Left renal cortex interstitium (tissue), 4 donors: ENCODE measurements around the gene NTRK2. TPM values are rescaled to one million over a fixed set of nuclear protein-coding genes. Genes with fewer than 3 reads are reported as not detected.

Experiments used
- DNase-seq, 4 donors: peaks; one replicate each; pipeline ENCODE4 v3.0.0-alpha.2; 2013; ENCODE audit warnings: low read depth in 4 of 4, low spot score in 2 of 4, missing footprints in 1 of 4
- polyA plus RNA-seq, 4 donors: library from polyadenylated mRNA; unstranded; fragments of 120-200 nt; gene quantifications; one replicate each; pipeline ENCODE4 v1.2.1, GENCODE V29; 2013; ENCODE audit not compliant: insufficient read length in 4 of 4

NTRK2 gene
- 100 to 1,000 TPM; 101 to 113 (median 108) TPM for polyA plus RNA-seq

DNA sequence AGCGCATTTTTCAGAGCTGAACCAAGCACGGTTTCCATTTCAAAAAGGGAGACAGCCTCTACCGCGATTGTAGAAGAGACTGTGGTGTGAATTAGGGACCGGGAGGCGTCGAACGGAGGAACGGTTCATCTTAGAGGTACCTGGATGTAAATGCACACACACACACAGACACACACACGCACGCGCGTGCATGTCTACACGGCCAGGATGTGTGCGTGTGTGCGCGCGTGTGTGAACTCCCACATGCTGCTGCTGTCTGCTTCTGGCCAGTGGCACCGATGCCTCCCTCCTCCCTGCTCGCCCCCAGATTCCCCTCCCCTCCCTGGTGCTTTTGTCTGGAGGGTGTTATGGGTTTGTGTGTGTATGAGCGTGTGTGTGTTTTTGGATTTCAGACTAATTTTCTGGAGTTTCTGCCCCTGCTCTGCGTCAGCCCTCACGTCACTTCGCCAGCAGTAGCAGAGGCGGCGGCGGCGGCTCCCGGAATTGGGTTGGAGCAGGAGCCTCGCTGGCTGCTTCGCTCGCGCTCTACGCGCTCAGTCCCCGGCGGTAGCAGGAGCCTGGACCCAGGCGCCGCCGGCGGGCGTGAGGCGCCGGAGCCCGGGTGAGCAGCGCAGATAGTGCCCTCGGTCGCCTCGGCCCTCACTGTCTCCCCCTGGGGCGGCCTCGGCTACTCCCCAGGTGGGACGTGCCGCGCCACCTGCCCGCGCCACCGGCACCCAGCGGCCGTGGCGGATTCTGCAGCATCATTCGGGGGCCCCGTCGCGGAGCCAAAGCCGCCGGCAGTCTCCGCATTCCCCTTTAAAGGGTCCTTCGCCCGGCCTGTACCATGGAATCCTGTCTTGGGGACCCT lies at the start of gene NTRK2:
Gene NTRK2 (plus strand): TSS at position 442 of the 850 bp plus-strand sequence. CDS start 1,020 bp downstream, outside the sequence.
- peak in 3 of 4 donors; percentile 45 to 83 (median 62) for DNase-seq

DNA sequence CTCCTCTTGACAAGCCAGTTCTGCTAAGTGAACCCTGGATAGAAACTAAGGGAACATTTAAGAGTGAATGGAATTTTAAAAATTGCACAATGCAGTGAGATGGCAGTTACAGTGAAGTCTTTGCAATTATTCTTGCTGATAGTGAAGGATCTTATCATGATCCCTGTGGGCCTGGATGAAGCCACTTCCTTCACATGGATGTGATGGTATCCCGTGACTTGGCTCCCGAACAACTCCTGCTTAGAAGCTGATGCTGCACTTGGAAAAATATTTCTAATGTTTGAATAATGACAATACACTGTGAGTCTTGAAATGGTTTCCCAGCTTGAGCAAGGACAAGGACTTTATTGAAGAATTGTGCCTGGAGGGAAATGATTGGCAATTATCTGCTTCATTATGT lies 49.2 kb upstream of the NTRK2 start:
- no peak for DNase-seq

DNA sequence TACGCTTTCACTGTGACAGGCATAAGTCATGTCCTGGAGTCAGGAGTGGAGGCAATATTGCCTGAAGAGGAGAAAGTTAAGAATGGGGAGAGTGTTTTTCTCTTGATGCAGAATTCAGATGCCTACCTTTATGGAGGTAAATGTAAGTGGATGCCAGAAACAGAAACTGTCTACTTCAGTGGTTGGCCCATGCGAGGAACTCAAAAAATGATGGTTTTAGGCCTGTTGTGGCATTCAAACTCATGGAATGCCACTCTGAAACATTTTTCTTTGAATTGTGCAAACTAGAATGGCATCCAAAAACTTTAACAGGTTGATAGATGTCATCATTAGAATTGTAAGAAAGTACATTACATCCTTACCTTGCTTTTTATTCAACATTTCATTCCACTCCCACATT lies 47.7 kb upstream of the NTRK2 start:
- no peak for DNase-seq

DNA sequence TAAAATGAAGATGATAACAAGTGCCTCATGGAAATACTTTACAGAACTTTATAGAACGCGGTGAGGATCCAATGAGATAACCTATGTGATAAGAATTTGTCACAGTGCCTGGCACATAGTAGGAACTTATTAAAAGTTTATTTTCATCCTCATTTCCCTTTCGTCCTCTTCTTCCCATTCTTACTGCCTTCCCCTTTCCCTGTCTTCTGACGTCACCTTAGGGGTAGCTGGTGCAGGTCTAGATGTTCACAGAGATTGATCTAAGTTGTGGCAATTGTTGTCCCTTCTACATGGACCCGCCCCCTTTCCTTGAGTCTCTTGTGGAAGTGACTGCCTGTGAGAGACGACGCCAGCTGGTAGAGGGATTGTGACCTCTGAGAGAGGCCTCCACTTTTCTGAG lies 46.5 kb upstream of the NTRK2 start:
- DNase-seq = no peak

DNA sequence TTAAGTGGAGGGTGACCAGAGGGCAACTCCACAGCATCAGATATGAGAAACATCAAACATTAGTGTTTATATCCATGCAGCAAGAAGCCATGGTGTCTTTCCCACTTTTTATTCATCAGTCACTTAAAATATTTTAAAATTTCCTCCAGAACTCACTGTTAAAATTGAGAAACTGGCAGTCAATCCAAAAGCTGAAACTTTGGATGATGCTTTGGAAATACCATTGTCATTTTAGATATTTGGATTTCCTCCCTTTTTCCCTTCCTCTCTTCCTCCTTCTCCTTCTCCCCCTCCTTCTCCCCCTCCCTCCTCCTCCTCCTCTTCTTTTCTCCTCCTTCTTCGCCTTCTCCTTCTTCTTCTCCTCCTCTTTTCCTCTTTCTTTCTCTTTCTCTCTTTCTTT lies 33.1 kb upstream of the NTRK2 start:
- no peak for DNase-seq

DNA sequence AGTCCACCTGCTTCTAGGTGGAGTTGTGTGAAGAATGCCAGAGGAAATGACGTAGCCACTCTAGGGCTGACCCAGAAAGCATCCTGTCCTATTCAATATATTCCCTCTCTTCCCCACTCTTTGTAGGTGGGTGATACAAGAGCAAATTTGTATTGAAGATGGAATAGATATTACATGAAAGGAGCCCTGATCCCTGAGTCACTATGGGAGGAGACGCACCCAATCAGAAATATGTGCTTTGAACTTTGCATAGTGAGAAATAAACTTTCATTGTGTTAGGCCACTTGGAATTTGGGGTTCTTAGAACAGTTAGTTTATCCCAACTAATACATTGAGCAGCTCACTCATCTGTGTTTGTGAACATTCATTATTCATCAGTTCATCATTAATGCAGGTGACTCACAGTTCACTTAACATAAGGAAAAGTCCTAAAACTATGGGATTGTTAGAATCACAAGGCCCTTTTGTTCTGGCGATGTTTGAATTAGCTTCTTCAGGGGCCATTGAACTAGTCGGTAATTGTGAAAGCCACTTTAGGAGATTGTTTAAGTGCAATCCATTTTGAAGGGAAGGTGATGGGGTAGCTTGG lies 26.9 kb upstream of the NTRK2 start:
- no peak for DNase-seq

DNA sequence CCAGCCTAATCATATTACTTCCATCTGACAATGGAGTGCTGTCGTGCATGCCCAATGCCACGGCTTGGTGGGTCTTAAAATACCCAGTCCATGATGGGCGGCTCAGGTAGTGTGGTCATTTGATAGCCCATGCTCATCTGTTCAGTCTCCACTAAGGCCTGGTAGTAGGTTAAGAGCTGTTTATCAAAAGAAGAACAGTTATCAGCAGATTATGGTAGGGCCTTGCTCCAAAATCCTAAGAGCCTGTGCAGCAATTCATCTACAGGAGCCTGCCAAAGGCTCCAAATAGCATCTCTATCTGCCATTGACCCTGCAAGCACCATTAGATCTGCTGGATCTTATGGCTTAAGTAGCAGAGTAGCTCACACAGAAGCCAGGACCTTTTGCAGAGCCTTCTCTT lies 21.8 kb upstream of the NTRK2 start:
- no peak for DNase-seq

DNA sequence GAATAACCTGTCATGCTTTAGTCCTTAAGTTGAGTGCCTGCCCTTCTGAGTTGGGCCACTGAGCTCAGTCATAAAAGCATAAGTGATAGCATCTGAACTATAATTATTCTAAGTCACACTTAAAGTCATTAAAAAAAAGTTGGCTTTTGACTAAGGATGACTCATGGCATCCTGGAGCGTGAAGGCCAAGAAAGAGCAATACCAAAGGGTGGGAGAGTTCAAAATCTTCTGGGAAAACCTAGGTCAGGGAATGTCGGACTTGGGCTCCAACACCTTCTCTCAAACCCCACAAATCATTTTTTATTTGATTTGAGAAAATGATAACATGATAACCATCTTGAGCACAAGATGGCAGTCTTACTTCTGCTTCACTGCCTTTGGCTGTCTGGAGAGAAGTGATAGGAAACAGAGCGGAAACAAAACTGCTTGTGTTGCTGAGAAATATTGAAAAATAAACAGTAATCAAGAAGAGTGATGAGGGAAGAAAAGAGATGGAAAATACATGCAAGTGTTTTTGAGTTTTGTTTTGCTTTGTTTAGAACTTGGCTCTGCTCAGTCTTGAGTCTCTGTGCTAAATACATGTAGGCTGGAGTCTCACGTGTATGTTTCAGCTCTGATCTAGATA lies 16.9 kb upstream of the NTRK2 start:
- DNase-seq = no peak

DNA sequence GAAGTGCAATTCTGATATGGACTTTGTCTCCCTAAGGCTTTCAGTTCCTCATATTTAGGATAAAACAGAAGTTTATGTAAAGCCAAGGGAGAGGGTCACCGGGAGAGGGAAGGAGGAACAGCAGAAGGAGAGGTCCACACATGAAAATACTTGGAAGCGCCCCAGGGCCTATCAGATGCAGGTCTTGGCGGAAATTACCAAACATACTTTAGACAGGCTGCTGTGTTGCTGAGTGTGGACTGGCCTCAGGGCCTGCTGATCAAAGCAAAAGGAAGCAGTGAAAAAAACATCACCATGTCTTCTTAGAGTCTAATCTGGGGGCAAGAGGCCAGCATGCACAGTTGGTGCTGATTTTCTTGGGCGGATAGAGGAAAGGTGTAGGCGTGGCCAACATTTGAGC lies 14.1 kb upstream of the NTRK2 start:
- DNase-seq = no peak

DNA sequence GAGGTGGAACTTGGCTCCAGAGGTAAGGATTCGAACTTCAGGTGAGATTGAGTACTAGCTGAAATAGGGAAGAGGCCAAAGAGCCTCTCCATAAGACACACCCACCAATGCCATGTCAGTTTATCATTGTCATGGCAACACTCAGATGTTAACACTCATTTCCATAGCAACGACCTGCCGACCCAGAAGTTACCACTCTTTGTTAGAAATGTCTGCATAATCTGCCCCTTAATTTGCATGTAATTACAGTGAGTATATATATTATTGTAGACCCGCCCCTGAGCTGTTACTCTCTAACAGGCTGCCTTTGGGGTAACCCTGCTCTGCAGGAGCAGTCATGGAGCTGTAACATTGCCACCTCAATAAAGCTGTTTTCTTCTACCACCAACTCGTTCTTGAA lies 10.2 kb upstream of the NTRK2 start:
- no peak for DNase-seq

DNA sequence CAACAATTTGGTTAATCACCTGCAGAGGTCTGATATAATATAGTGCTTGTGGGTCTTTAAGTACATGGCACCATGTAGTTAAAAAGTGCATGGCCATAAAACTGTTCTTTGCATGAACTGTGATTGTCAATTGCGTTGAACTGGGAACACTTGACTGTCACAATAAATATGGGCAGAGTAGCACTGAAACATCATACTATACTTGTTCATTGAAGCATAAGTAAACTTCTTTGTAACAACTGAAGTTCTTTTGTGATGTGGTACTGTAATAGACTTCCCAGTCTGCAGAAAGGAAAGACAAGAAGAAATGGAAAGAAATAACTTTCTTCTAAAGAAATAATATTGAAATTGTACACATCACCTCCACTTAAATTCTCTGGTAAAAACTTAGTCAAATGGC lies 9.8 kb upstream of the NTRK2 start:
- DNase-seq = no peak

DNA sequence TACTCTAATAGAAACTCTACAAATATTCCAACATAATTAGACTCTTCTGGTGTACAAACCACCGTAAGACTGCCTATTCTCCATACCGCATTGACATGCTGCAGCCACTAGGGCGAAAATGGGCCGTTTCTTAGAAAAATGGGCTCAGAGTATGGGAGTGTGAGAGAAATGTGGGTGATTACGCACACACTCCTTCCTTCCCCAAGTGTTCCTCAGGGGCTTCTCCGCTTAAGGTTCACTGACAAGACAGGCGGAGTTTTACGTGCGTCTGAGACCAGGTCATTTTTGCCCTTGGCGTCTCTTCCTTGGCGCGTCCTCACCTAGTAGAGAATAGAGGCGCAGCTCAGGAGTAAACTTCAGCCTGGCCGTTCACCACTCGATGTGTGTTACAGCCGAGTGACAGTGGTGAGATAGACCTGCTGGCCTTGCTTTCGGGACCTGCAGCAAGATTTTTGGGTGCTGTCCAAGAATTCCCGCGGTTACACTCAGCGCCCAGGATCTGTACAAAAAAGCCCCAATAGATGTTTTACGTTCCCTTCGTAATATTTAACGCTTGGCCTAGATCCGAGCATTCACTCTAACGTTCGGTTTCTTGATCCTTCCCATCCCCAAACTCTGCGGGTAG lies 1.8 kb upstream of the NTRK2 start:
- peak in 3 of 4 donors; percentile 48 to 81 (median 67) for DNase-seq

DNA sequence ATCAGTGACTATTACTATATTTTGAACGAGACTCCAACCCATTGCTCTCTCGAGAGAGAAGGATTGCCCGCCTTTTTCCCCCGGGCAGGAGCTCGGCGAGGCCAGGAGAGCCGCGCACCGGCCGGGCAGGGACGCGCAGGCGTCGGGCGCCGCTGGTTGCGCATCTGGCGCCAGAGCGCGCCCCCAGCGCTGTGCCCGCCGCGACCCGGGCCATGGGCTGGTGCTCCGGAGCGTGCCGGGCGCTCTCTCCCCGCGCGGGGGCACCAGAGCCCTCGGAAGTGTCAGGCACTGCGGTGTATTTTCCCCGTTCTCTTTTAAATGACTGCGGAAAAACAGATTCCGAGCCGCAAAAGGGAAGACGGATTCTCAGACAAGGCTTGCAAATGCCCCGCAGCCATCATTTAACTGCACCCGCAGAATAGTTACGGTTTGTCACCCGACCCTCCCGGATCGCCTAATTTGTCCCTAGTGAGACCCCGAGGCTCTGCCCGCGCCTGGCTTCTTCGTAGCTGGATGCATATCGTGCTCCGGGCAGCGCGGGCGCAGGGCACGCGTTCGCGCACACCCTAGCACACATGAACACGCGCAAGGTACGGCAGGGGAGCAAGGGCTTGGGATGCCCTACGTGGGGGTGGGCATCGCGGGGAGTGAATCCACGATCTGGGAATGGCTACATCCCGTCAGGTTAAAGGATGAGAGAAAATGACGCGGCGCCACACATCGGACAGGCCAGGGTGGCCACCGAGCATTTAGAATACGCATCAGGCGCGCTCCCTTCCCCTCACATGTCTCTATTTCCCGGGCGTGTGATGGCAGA lies 1.1 kb upstream of the NTRK2 start:
- DNase-seq = peak in 3 of 4 donors; percentile 71 to 85 (median 82)

DNA sequence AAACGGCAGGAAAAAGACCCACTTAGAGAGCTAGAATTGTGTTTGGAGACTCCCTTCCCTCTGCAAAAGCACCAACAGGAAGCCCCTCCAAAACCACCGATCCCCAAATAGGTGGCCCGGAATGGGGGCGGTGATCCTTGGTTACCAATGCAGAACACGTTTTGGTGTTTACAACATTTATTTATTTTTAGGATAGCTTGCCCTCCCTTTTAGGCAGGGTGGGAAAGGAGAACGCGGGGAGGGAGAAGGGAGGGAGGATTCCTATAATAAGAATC lies 579 bp upstream of the NTRK2 start:
- DNase-seq = peak in 1 of 4 donors; percentile 28

DNA sequence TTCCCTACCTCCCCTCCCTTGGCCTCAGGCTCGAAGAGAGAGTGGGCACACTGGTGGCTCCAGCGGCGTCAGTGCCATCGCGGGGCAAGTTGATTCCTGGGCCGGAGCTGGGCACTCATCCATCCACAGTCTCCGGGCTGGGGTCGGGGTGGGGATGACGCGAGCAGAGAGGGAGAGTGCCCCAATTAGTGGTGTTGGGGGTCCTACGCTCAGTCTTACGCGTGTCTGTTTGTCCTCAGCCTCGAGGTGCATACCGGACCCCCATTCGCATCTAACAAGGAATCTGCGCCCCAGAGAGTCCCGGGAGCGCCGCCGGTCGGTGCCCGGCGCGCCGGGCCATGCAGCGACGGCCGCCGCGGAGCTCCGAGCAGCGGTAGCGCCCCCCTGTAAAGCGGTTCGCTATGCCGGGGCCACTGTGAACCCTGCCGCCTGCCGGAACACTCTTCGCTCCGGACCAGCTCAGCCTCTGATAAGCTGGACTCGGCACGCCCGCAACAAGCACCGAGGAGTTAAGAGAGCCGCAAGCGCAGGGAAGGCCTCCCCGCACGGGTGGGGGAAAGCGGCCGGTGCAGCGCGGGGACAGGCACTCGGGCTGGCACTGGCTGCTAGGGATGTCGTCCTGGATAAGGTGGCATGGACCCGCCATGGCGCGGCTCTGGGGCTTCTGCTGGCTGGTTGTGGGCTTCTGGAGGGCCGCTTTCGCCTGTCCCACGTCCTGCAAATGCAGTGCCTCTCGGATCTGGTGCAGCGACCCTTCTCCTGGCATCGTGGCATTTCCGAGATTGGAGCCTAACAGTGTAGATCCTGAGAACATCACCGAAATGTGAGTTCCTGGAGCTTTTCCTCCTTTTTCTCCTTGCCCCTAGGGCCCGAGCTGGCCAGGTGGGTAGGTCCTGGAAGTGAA lies 861 bp downstream of the NTRK2 start:
- peak in 1 of 4 donors; percentile 58 for DNase-seq

DNA sequence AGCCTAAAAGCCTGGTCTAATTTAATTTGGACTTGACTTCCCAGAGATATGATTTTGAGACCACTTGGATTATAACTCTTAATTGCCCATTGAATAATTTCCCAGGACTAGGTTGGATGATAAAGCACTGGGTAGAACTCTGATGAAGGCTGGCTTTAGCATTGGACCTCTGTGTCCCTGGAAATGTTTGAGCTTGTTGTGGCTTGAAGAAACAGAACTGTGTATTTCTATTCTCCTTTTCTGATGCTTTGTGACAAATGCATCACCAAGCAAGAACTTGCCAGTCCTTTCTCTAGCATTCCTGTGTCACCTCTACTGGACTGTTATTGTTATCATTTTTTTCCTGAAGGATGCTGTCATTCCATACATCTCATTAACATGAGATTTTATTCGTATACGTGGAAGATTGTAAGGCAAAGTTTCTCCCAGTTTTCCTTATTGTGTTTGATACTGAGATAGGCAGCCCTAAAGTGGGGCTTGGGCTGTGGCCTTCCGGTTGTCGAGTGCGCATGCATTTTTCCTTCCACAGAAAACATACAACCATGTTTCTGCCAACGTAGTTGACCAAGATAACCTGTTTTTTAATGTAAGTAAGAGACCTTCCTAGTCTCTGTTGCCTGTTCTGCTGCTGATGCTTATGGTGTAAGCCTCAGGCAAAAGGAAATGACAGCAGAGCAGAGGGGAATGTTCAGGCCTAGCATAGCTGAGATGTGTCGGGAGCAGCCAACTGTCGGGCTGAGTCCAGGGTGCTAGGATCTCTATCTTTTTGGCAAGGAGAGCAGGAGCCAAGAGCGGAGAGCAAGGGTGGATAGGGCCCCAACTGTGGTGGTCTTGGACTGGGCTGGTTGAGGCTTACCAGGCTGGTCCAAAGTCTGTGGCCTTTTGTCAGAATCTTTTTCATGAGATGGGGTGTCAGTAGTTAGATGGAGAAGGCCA lies 2.3 kb downstream of the NTRK2 start:
- DNase-seq = peak in 1 of 4 donors; percentile 75

DNA sequence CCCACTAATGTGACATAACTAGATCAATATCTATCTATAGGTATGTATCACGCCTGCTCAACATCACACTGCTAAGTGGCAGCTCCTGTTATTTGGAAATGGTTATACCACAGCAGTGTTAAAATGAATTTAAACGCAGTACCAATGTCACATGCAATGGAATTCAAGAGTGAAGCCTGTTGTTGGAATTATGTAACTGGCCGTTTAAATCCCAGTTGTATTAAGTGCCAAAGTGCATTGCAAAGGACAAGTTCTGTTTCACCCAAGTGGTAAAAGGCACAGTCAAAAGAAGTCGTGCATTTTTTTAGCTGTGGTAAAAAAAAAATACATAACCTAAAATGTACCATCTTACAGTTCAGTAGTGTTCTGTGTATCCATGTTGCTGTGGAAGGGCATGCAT lies 4.3 kb downstream of the NTRK2 start:
- DNase-seq = no peak

DNA sequence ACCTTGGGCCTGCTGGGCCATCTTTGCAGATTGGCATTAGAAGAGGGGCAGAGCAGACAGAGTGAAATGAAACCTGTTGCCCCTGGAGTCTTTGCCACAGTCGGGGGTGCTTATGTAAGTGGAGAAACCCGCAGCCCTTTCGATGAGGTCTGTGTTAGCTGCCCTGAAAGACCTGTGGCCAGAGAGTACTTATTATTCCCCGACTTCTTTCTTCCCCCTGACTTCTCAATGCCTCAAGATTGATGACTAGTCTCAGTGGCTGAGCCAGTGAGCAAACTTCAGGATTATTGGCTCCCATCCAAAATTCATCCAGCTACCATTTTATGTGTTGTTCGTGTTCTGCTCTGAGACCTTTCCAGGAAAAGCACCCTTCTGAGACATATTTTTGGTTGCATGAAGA lies 7.6 kb downstream of the NTRK2 start:
- DNase-seq = no peak
